Activated CD8-positive, alpha-beta T cell treated with anti-CD3 and anti-CD28 coated beads, Interleukin-2, amount 10 ng/mL, durations not matched to agents 7 days and 5 days (primary cell): ENCODE measurements around the gene BACH2. TPM values are rescaled to one million over a fixed set of nuclear protein-coding genes. Genes with fewer than 3 reads are reported as not detected.

Source experiments
- ATAC-seq: fragments of 150-1000 bp; cut with Tn5 transposase; one replicate; pipeline ENCODE4 v1.10.0; 2021; ENCODE audit warnings: moderate library complexity
- CTCF ChIA-PET: fragments of 350-600 bp; sonication (Branson Sonifier 250); formaldehyde crosslinking; loops from one replicate; lab custom pipeline; 2021; ENCODE audit warnings: antibody characterized with exemption; lab: Charles Lee
- POLR2A ChIA-PET: fragments of 350-600 bp; sonication (Branson Sonifier 250); formaldehyde crosslinking; loops from one replicate; lab custom pipeline; 2021; ENCODE audit warnings: antibody characterized with exemption; lab: Charles Lee
- DNase-seq: peaks from one replicate; pipeline ENCODE4 v3.0.0-alpha.2; 2020
- H3K27ac Mint-ChIP-seq: one replicate; pipeline ENCODE4 v1.8.0; 2021; ENCODE audit warnings: mild to moderate bottlenecking, mixed read lengths
- H3K27me3 Mint-ChIP-seq: one replicate; pipeline ENCODE4 v1.8.0; 2021; ENCODE audit warnings: low read depth, mixed read lengths
- H3K36me3 Mint-ChIP-seq: one replicate; pipeline ENCODE4 v1.8.0; 2021; ENCODE audit warnings: low read depth, mixed read lengths
- H3K4me1 Mint-ChIP-seq: one replicate; pipeline ENCODE4 v1.8.0; 2021; ENCODE audit warnings: low read depth, mixed read lengths
- H3K4me3 Mint-ChIP-seq: one replicate; pipeline ENCODE4 v1.8.0; 2021; ENCODE audit warnings: mild to moderate bottlenecking, mixed read lengths
- H3K9me3 Mint-ChIP-seq: one replicate; pipeline ENCODE4 v1.8.0; 2022; ENCODE audit warnings: mixed read lengths; ENCODE audit not compliant: insufficient read depth
- total RNA-seq, 2 experiments: library from RNA; stranded (reverse); gene quantifications; one replicate each; pipeline ENCODE4 v1.2.3, GENCODE V29; 2021

The BACH2 gene
- total RNA-seq, 2 experiments from 2014 or later: 61.3 to 70.9 TPM

DNA sequence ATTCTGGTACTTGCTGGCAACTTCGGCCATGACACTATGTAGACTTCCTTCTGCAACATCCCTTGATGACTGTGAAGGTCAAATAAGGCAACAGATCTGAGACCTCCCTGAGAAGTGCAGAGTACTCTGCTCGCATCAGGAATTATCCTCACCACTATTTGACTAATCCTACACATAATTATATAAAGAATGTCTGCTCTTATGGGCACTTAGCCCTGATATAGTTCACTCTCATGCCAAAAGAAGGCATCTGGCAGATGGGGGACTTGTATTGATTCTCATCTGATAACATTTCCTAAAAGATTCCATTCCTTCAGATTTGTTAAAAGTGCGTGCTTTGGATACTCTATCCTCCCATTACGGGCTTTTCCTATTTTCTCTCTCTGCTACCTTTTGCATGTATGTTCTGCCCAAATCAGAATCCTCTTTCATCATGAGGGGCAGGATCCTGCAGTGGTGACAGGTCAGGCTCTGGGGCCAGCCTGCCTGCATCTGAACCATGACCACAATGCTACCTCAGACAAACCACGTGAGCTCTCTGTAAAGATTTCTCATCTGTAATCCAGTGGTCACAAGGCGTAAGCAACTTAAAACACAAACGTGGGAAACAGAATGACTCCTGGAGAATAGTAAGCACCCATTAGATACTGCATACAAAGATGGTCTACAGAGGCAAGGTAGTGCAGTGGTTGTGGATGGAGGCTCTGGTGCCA lies 268.4 kb downstream of the BACH2 start:
- CTCF ChIA-PET: interaction anchor here (0.8 to 1.3 kb wide), 4 partner anchors 9 to 110 kb away, joined by 3 to 4 read pairs (median 3); no protein-coding TSS in a partner anchor
- DNase-seq (peak; percentile 64), ATAC-seq (peak; percentile 75)
- no peaks in the 10 kb centered on the region for H3K9me3 Mint-ChIP-seq
- H3K36me3 Mint-ChIP-seq: peaks cover 79% of the 10 kb centered on the region
- H3K4me3 Mint-ChIP-seq: no peak overlapping the region
- POLR2A ChIA-PET: interaction anchor here (1.0 kb wide), 1 partner anchor 51 kb away, joined by 3 read pairs; no protein-coding TSS in a partner anchor
- no peaks in the 10 kb centered on the region for H3K27me3 Mint-ChIP-seq
- H3K27ac Mint-ChIP-seq: no peak overlapping the region
- H3K4me1 Mint-ChIP-seq: peaks cover 77% of the 10 kb centered on the region

DNA sequence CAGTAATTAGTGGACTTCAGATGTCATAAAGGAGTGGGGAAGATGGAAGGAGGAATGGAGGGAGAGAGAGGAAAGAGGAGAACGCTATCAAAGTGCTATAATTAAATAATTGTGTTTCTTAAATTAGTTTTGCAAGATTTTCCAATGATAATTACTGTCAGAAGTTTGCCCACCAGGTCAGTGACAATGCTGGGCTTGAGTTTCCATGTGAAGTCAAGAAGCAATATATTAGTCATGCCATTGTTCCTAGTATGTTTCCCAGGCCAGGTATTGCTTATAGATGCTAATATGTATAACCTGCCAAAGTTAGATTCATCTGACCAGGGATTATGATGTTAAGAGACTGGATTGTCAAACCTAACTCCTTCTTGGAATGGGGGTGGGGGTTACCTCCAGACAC lies 270.4 kb downstream of the BACH2 start:
- H3K4me1 Mint-ChIP-seq: peaks cover 74% of the 10 kb centered on the region
- DNase-seq (no peak), ATAC-seq (no peak)
- ChIA-PET POLR2A (interaction anchor here (0.6 to 0.8 kb wide), 2 partner anchors 72 to 399 kb away, joined by 3 to 5 read pairs; no protein-coding TSS in a partner anchor), CTCF (interaction anchor here (0.5 kb wide), 1 partner anchor 13 kb away, joined by 3 read pairs; no protein-coding TSS in a partner anchor)
- no peaks in the 10 kb centered on the region for H3K9me3 Mint-ChIP-seq
- H3K36me3 Mint-ChIP-seq: peaks cover 76% of the 10 kb centered on the region
- no peaks in the 10 kb centered on the region for H3K27me3 Mint-ChIP-seq
- H3K4me3 Mint-ChIP-seq: no peak overlapping the region
- no peak overlapping the region for H3K27ac Mint-ChIP-seq

DNA sequence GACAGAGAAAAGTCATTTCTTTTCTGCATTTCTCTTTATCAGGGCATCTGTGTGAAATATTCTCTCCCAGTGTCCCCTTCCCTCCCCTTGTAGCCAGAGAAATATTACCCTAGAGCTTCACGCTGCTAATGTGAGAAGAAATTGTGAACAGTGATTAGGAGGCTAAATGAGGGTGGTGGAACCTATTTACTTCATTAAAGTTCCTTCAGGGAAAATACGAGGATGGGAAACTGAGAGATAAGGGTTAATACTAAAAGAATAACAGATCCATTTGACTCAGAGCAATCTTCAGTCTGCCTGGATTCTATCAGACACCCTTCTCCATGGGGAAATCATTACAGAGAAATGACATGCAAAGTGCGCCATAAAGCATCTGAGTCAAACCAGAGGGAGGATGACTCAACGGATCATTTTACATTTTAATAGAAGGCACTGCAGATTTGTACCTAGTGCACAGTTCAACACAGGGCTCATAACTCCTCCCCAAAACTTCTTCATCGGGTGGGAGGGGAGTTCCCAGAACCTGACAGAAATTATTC lies 271.1 kb downstream of the BACH2 start:
- DNase-seq (no peak), ATAC-seq (no peak)
- CTCF ChIA-PET: no interaction called here
- Mint-ChIP-seq H3K4me1 (peaks cover 74% of the 10 kb centered on the region), H3K9me3 (no peaks in the 10 kb centered on the region), H3K27me3 (no peaks in the 10 kb centered on the region), H3K36me3 (peaks cover 81% of the 10 kb centered on the region), H3K4me3 (no peak overlapping the region), H3K27ac (no peak overlapping the region)
- POLR2A ChIA-PET: no interaction called here

DNA sequence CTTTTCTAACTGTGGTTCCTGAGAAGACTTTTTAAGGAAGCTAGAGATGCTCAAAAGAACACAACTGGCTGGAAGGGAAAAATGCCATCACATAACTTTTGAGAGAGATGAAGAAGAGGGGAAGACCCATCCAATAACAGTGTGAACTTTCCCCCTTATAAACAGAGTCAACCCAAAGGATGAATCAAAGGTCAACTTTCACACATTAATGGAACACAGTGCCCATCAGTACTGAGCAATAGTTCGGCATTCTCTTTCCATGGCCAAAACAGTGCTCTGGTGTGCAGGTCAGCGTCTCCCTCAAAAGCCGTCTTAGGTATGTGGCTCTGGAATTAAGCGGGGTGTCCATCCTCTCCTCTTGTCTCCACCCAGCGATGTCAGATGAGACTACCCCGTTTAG lies 272.0 kb downstream of the BACH2 start:
- H3K4me1 Mint-ChIP-seq: peaks cover 66% of the 10 kb centered on the region
- peaks cover 80% of the 10 kb centered on the region for H3K36me3 Mint-ChIP-seq

DNA sequence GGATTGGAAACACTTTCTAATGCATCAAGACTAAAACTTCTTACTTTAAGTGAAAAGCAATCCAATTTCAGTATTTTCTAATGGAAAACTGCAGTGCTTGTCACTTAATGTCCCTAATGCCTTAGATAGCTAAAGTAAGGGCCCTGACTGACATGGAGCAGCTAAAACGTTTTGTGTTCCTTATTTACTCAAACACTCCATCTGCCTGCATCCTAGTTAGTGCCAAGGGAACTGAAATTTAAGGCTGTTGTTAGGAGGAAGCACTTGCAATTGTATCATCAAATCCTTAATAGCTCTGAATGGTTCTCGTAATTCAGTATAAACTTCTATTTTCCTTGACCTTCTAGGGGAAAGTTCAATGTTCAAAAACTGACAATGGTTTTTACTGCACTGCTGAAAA lies 274.9 kb downstream of the BACH2 start:
- Mint-ChIP-seq H3K27ac (no peak overlapping the region), H3K4me1 (peaks cover 45% of the 10 kb centered on the region), H3K36me3 (peaks cover 81% of the 10 kb centered on the region), H3K9me3 (peaks cover 9% of the 10 kb centered on the region), H3K27me3 (no peaks in the 10 kb centered on the region), H3K4me3 (no peak overlapping the region)
- ChIA-PET POLR2A (no interaction called here), CTCF (no interaction called here)
- ATAC-seq (no peak), DNase-seq (no peak)

More for the DNA sequence above, 272.0 kb downstream of the BACH2 start:
- Mint-ChIP-seq H3K27ac (no peak overlapping the region), H3K27me3 (no peaks in the 10 kb centered on the region), H3K9me3 (no peaks in the 10 kb centered on the region), H3K4me3 (no peak overlapping the region)
- POLR2A ChIA-PET: no interaction called here
- ATAC-seq (no peak), DNase-seq (no peak)
- CTCF ChIA-PET: no interaction called here

DNA sequence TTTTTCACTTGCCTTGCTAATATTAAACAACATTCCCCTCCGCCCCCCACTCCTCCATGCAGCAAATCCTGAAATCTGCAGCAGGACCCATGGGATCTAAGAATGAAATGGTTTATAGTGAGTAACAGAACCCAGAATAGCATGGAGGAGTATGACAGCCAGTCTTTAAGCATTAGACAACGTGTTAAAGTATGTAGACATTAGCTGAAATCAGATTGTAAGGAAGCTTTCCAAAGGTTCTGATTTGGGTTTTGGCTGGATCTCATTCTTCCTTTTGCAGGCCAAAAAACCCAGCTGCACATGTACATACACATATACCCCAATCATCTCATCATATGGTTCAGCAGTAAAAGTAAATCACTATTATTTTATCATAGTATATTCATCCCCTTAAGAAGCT lies 275.9 kb downstream of the BACH2 start:
- Mint-ChIP-seq H3K36me3 (peaks cover 82% of the 10 kb centered on the region), H3K9me3 (peaks cover 9% of the 10 kb centered on the region), H3K27ac (no peak overlapping the region), H3K4me3 (no peak overlapping the region), H3K27me3 (no peaks in the 10 kb centered on the region), H3K4me1 (peaks cover 35% of the 10 kb centered on the region)
- POLR2A ChIA-PET: no interaction called here
- DNase-seq (no peak), ATAC-seq (no peak)
- CTCF ChIA-PET: no interaction called here

DNA sequence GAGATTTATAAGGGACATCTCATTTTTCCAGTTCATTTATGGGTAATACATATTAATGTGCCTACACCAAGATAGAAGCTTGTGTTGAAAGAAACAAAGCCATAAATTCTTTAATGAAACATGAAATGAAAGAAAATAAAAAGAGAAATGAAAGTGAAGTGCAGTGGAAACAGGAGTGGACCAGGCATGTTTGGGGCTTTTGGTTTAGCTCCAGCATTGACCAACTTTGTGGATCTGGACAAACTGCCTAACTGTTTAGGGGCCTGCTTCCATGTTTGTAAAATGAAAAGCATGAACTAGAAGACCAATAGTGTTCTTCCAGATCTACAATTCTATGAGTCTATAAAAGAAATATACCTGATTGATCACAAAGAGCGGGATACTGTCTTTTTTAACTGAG lies 277.4 kb downstream of the BACH2 start:
- Mint-ChIP-seq H3K9me3 (peaks cover 9% of the 10 kb centered on the region), H3K4me1 (peaks cover 24% of the 10 kb centered on the region), H3K27ac (no peak overlapping the region), H3K27me3 (no peaks in the 10 kb centered on the region), H3K4me3 (no peak overlapping the region), H3K36me3 (peaks cover 74% of the 10 kb centered on the region)
- CTCF ChIA-PET: interaction anchor here (0.8 to 2.2 kb wide), 3 partner anchors 10 to 53 kb away, joined by 3 to 6 read pairs (median 5); no protein-coding TSS in a partner anchor
- ATAC-seq: no peak
- no peak for DNase-seq
- POLR2A ChIA-PET: no interaction called here

DNA sequence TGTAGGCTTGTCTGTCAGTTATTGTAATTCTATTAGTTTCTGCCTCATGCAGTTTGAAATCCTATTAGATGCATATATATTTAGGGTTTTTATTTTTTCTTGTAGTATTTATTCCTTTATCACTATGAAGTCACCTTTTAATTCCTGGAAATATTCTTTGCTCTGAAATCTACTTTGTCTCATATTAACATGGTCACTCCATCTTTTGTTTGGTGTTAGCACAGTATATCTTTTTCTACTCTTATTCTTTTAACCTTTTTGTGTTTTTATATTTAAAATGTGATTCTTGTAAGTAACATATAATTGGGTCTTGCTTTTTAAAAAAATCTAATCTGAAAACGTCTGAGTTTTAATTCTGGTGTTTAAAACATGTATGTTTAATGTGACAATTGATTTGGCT lies 280.8 kb downstream of the BACH2 start:
- Mint-ChIP-seq H3K4me1 (peaks cover 27% of the 10 kb centered on the region), H3K27ac (no peak overlapping the region), H3K4me3 (no peak overlapping the region), H3K9me3 (peaks cover 9% of the 10 kb centered on the region), H3K36me3 (peaks cover 70% of the 10 kb centered on the region), H3K27me3 (no peaks in the 10 kb centered on the region)
- ChIA-PET CTCF (no interaction called here), POLR2A (no interaction called here)
- DNase-seq (no peak), ATAC-seq (no peak)

DNA sequence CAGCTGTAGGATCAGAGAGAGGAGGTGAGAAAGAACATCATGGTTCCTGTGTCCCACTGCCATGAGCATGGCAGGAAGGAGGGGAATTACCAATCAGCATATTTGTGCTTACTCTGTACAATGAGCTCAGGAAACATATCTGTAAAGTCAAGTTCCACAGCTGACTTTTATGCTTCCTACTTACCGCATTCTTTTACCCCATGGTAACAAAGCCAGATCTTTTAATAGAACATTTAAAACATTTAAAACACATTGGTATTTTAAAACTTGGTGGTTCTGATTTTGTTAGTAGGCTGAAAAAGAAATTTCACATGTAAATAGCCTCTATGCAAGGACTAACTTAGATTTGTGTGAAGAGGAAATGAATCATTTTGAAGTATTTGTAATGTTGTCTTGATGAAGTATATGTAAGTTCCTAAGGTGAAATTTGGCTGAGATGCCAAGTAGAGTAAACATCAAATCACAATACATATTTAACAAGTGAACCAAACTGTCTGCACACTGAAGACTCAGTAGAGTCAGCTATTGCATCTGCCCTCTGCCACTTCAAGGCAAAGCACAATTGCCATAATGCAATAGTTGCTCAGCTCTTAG lies 287.6 kb downstream of the BACH2 start:
- Mint-ChIP-seq H3K4me3 (no peak overlapping the region), H3K36me3 (peaks cover 53% of the 10 kb centered on the region), H3K9me3 (no peaks in the 10 kb centered on the region), H3K27ac (peak overlapping the region; percentile 64), H3K27me3 (no peaks in the 10 kb centered on the region), H3K4me1 (peaks cover 38% of the 10 kb centered on the region)
- ATAC-seq: peak; percentile 35
- POLR2A ChIA-PET: interaction anchor here (1.4 kb wide), 1 partner anchor 71 kb away, joined by 3 read pairs; no protein-coding TSS in a partner anchor
- no peak for DNase-seq
- CTCF ChIA-PET: interaction anchor here (0.6 to 1.6 kb wide), 5 partner anchors 9 to 68 kb away, joined by 3 to 6 read pairs (median 4); no protein-coding TSS in a partner anchor

DNA sequence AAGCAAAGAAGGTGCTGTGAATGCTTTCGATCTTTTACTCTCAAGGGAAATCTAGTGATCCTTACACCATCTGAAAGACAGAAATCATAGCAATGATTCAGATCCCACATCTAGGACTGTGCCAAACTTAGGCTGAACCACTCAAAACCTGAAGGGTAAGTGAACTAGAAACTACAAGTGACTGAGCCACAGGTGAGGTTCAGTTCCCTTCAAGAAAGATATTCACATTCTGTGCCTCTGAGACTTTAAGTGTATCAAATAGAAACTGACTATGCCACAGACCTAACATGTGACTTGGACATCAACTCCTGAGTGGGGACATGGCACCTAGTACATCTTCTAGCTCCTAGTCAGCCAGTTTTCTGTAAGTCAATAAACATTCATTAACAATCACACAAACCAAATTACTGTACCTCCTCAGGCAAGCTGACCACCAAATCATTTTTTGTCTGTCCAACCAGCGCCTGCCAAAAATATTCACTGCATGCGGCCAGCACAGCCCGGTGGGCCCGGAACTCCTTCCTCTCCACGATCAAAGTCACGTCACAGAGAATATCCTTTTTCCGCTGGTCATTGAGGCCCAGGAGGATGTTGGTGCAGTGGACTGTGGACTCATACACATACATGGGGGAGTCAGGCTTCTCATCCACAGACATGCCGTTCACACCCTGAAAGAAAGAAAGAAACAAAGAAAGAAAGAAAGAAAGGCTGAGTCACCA lies 288.3 kb downstream of the BACH2 start:
- ChIA-PET POLR2A (interaction anchor here (1.4 kb wide), 1 partner anchor 72 kb away, joined by 3 read pairs; no protein-coding TSS in a partner anchor), CTCF (interaction anchor here (1.0 to 1.6 kb wide), 5 partner anchors 9 to 68 kb away, joined by 3 to 6 read pairs (median 4); no protein-coding TSS in a partner anchor)
- DNase-seq (no peak), ATAC-seq (peak; percentile 34)
- Mint-ChIP-seq H3K9me3 (no peaks in the 10 kb centered on the region), H3K4me1 (peaks cover 34% of the 10 kb centered on the region), H3K4me3 (no peak overlapping the region), H3K27ac (peak overlapping the region; percentile 64), H3K27me3 (no peaks in the 10 kb centered on the region), H3K36me3 (peaks cover 49% of the 10 kb centered on the region)

DNA sequence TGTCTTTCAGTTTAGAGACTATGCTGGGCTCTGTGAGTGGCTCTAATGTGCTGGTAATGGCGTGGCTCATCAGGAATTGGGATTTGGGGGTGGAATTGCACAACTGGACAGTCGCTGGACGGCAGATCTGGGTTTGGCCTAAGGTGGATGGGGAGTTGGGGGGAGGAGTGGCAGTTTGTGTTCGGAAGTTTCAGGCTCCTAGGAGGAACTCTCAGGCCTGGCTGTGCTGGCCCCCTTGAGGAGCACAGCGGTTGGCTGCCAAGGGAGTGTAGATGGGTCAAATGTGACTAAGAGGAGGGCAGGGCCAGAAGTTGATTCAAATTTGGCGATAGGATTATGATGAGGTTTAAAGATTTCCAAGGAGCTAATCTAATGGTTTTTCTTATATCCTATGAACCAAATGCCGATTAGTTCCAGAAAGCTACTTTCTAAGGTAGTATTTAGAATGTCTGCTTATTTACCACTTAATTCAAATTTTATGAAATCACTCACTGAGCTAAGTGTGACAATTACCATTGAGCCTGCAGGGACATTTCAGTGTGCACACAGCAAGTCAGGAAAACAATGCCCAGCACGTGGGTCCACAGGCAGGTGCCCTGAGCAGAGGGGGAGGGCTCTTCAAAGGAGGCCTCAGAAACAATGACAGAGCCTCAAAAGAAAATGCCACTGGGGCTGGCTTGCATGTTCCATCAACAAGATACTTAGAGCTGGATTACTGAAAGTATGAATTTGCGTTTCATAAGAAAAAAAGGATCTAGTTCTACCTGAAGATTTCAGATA lies 291.4 kb downstream of the BACH2 start:
- no peaks in the 10 kb centered on the region for H3K27me3 Mint-ChIP-seq
- ChIA-PET POLR2A (no interaction called here), CTCF (interaction anchor here (0.9 to 1.2 kb wide), 2 partner anchors 32 to 173 kb away, joined by 3 read pairs; no protein-coding TSS in a partner anchor)
- peak overlapping the region; percentile 7 for H3K27ac Mint-ChIP-seq
- no peaks in the 10 kb centered on the region for H3K9me3 Mint-ChIP-seq
- peaks cover 29% of the 10 kb centered on the region for H3K36me3 Mint-ChIP-seq
- no peak overlapping the region for H3K4me3 Mint-ChIP-seq
- ATAC-seq: no peak
- no peak for DNase-seq
- H3K4me1 Mint-ChIP-seq: peaks cover 19% of the 10 kb centered on the region
